ENCODE measurements around the gene ARF4.

GRCh38 chr3:57575966-57576626 lies 21.0 kb downstream of the ARF4 start:
- TF ChIP-seq CTCF (IDR thresholded peaks at IDR 0.05 in 2 of 3, conservative IDR thresholded peaks at IDR 0.05 in 1 of 3; ENCODE audit: borderline replicate concordance in 1 of 3, insufficient read depth in 1 of 3, low read depth in 2 of 3, low read length in 2 of 3) (no peak), SP1 (IDR thresholded peaks at IDR 0.05; ENCODE audit: low read depth) (no peak)
